SK-N-MC (cell line): ENCODE data around the gene LRRC3B.

Experiments used
- EZH2 ChIP-seq: fragments of 200-600 bp; sonication (generic); IDR thresholded peaks from one replicate; pipeline ENCODE4 v1.6.1; 2017; ENCODE audit warnings: antibody characterized with exemption
- POLR2AphosphoS5 ChIP-seq: IDR thresholded peaks from 2 replicates; pipeline ENCODE4 v1.6.1; 2012; ENCODE audit warnings: mild to moderate bottlenecking, low read depth, low read length, borderline replicate concordance

- no peak for TF ChIP-seq POLR2AphosphoS5
- no peak for TF ChIP-seq EZH2
Observed at GRCh38 chr3:26587571-26587970, 35.0 kb upstream of the LRRC3B start.
